ENCODE measurements around the gene A3GALT2.

Gene A3GALT2

DNA sequence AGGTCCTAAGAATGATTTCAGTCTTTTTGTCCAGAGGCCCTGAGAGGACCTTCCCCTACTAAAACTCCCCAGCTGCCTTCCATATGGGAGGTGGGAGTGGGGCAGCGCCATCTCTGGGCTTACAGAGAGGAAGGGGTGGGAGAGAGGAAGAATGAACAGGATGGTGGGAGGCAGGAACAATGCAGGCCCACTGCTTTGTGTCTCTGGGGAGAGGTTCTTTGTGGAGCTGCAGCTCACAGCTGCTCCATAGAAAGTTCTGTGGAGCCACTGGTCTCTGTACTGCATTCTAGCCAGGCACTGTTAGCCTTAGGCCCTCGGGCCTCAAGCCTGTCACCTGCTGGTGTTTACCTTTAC lies 43.6 kb upstream of the A3GALT2 start:
- Histone ChIP-seq H3K27ac (no peak overlapping the region), H3K9ac (no peak overlapping the region)

DNA sequence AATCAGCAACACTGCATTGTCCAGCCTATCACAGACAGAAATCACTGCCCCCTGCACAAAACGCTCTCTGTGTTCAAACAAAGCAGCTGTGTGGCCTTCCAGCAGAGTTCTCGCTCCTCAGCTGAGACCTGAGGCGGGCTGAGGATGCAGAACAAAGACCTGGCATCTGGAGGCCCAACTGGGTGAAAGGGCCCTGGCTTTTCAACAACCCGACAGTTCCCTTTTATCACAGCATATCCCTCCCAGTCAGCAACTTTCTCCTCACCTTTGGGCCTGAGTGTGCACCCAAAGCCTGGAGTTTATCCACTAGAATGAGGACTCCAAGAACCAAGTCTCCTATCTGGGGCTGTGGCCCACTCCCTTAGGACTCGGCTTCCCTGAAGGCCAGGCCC lies 42.6 kb upstream of the A3GALT2 start:
- Histone ChIP-seq H2AFZ (ENCODE audit: low read depth) (no peak overlapping the region), H4K20me1 (ENCODE audit: insufficient read depth) (no peaks in the 10 kb centered on the region), H3K27ac (no peak overlapping the region), H3K4me2 (no peak overlapping the region), H3K9ac (no peak overlapping the region), H3K36me3 (ENCODE audit: insufficient read depth) (no peaks in the 10 kb centered on the region), H3K4me3 (IDR thresholded peaks at IDR 0.05; ENCODE audit: insufficient read depth, low read depth, low read length) (no peak overlapping the region), H3K4me1 (ENCODE audit: low read depth, poor library complexity, severe bottlenecking) (peaks cover 11% of the 10 kb centered on the region), H3K27me3 (ENCODE audit: insufficient read depth, low read depth) (no peaks in the 10 kb centered on the region), H3K79me2 (ENCODE audit: insufficient read depth, low read depth) (no peaks in the 10 kb centered on the region)
- no peak for TF ChIP-seq CTCF (conservative IDR thresholded peaks at IDR 0.05; ENCODE audit: low read depth, low read length)

More for the DNA sequence above, 43.6 kb upstream of the A3GALT2 start:
- no peak overlapping the region for H2AFZ ChIP-seq (ENCODE audit: low read depth)
- no peaks in the 10 kb centered on the region for H4K20me1 ChIP-seq (ENCODE audit: insufficient read depth)
- no peaks in the 10 kb centered on the region for H3K27me3 ChIP-seq (ENCODE audit: insufficient read depth, low read depth)
- TF ChIP-seq CTCF (conservative IDR thresholded peaks at IDR 0.05; ENCODE audit: low read depth, low read length), result no peak
- peaks cover 11% of the 10 kb centered on the region for H3K4me1 ChIP-seq (ENCODE audit: low read depth, poor library complexity, severe bottlenecking)
- H3K4me2 ChIP-seq, result no peak overlapping the region
- no peak overlapping the region for H3K4me3 ChIP-seq (IDR thresholded peaks at IDR 0.05; ENCODE audit: insufficient read depth, low read depth, low read length)
- H3K79me2 ChIP-seq (ENCODE audit: insufficient read depth, low read depth), result no peaks in the 10 kb centered on the region
- no peaks in the 10 kb centered on the region for H3K36me3 ChIP-seq (ENCODE audit: insufficient read depth)

- no peak overlapping the region for H3K4me2 ChIP-seq
- H4K20me1 ChIP-seq (ENCODE audit: insufficient read depth), result no peaks in the 10 kb centered on the region
- H3K27me3 ChIP-seq (ENCODE audit: insufficient read depth, low read depth), result no peaks in the 10 kb centered on the region
- H2AFZ ChIP-seq (ENCODE audit: low read depth), result no peak overlapping the region
- H3K36me3 ChIP-seq (ENCODE audit: insufficient read depth), result no peaks in the 10 kb centered on the region
- no peaks in the 10 kb centered on the region for H3K79me2 ChIP-seq (ENCODE audit: insufficient read depth, low read depth)
- H3K27ac ChIP-seq, result no peak overlapping the region
- no peak for TF ChIP-seq CTCF (conservative IDR thresholded peaks at IDR 0.05; ENCODE audit: low read depth, low read length)
- H3K4me1 ChIP-seq (ENCODE audit: low read depth, poor library complexity, severe bottlenecking), result peaks cover 11% of the 10 kb centered on the region
- no peak overlapping the region for H3K4me3 ChIP-seq (IDR thresholded peaks at IDR 0.05; ENCODE audit: insufficient read depth, low read depth, low read length)
- H3K9ac ChIP-seq, result no peak overlapping the region
These were observed 42.1 kb upstream of the A3GALT2 start for GRCh38 chr1:33363021-33363420.

DNA sequence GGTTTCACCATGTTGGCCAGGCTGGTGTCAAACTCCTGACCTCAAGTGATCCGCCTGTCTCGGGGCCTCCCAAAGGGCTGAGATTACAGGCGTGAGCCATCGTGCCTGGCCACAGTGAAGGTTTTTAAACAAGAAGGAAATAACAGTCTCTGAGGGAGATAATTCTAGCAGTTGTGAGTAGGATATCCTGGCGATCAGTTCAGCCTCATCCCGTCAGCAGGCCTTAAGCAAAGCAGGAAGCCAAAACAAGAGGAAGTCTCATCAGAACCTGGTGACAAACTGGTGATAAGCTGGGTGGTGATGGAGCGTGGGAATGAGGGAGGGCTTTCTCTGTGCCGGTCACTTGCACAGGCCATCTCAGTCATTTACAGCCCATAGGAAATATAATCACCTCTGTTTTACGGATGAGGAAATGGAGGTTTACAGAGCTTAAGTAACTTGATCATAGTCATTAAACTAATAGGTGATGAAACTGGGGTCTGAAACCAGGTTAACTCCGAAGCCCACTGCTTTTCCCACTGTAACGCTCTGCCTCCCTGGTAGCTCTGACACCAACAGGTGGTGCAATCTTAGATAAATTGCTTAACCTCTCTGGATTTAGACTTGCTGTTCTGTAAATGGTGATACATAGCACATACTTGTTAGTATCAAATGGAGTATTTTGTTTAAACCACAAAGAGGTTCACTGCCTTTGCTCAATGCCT lies 40.8 kb upstream of the A3GALT2 start:
- Histone ChIP-seq H3K27ac (no peak overlapping the region), H4K20me1 (ENCODE audit: insufficient read depth) (no peaks in the 10 kb centered on the region), H3K79me2 (ENCODE audit: insufficient read depth, low read depth) (no peaks in the 10 kb centered on the region), H3K9ac (no peak overlapping the region), H3K4me1 (ENCODE audit: low read depth, poor library complexity, severe bottlenecking) (peaks cover 8% of the 10 kb centered on the region), H3K4me3 (IDR thresholded peaks at IDR 0.05; ENCODE audit: insufficient read depth, low read depth, low read length) (no peak overlapping the region), H3K27me3 (ENCODE audit: insufficient read depth, low read depth) (no peaks in the 10 kb centered on the region), H3K4me2 (no peak overlapping the region), H3K36me3 (ENCODE audit: insufficient read depth) (no peaks in the 10 kb centered on the region), H2AFZ (ENCODE audit: low read depth) (no peak overlapping the region)
- no peak for TF ChIP-seq CTCF (conservative IDR thresholded peaks at IDR 0.05; ENCODE audit: low read depth, low read length)

Data from KMS-11 (cell line).